ENCODE data around the gene IL1RAPL2.
"Not testable (repeated sequence)": the region's sequence is repeated elsewhere in the genome, so short reads cannot be mapped to it uniquely, and the experiment has no call there.

The IL1RAPL2 gene

GRCh38 chrX:105636667-105637066 lies 1070.7 kb downstream of the IL1RAPL2 start:
- no peak for DNase-seq

- DNase-seq: no peak
Observed at GRCh38 chrX:105645667-105646357, 1079.8 kb downstream of the IL1RAPL2 start.

- no peak for DNase-seq
Observed at GRCh38 chrX:105646592-105647372, 1080.8 kb downstream of the IL1RAPL2 start.

- no peak for DNase-seq
Observed at GRCh38 chrX:105647749-105648148, 1081.8 kb downstream of the IL1RAPL2 start.

- no peak for DNase-seq
Observed at GRCh38 chrX:105648732-105649131, 1082.7 kb downstream of the IL1RAPL2 start.

- no peak for DNase-seq
Observed at GRCh38 chrX:105650577-105650976, 1084.6 kb downstream of the IL1RAPL2 start.

- DNase-seq: no peak
Observed at GRCh38 chrX:105650986-105651385, 1085.0 kb downstream of the IL1RAPL2 start.

GRCh38 chrX:105653891-105654290 lies 1087.9 kb downstream of the IL1RAPL2 start:
- no peak for DNase-seq

GRCh38 chrX:105658136-105658535 lies 1092.1 kb downstream of the IL1RAPL2 start:
- no peak for DNase-seq

- DNase-seq: no peak
Observed at GRCh38 chrX:105662248-105662647, 1096.2 kb downstream of the IL1RAPL2 start.

- no peak for DNase-seq
Observed at GRCh38 chrX:105664243-105664642, 1098.2 kb downstream of the IL1RAPL2 start.

GRCh38 chrX:105684288-105684687 lies 1118.3 kb downstream of the IL1RAPL2 start:
- not testable (repeated sequence) for DNase-seq

- DNase-seq: no peak
Observed at GRCh38 chrX:105694839-105695238, 1128.8 kb downstream of the IL1RAPL2 start.

GRCh38 chrX:105695451-105695850 lies 1129.5 kb downstream of the IL1RAPL2 start:
- no peak for DNase-seq

- no peak for DNase-seq
Observed at GRCh38 chrX:105696870-105697269, 1130.9 kb downstream of the IL1RAPL2 start.

GRCh38 chrX:105697984-105698781 lies 1132.2 kb downstream of the IL1RAPL2 start:
- no peak for DNase-seq

GRCh38 chrX:105700331-105700730 lies 1134.3 kb downstream of the IL1RAPL2 start:
- DNase-seq: no peak

GRCh38 chrX:105701310-105702052 lies 1135.5 kb downstream of the IL1RAPL2 start:
- no peak for DNase-seq

- DNase-seq: no peak
Observed at GRCh38 chrX:105703876-105704275, 1137.9 kb downstream of the IL1RAPL2 start.

GRCh38 chrX:105706041-105706440 lies 1140.0 kb downstream of the IL1RAPL2 start:
- no peak for DNase-seq

- DNase-seq: no peak
Observed at GRCh38 chrX:105711805-105712204, 1145.8 kb downstream of the IL1RAPL2 start.

- no peak for DNase-seq
Observed at GRCh38 chrX:105715746-105716145, 1149.7 kb downstream of the IL1RAPL2 start.

Data from activated T-cell treated with anti-CD3 and anti-CD28 coated beads, Interleukin-2, amount 50 U/mL, for 48 hours (primary cell).